ENCODE results near the gene MAP1LC3B.

The MAP1LC3B gene

DNA sequence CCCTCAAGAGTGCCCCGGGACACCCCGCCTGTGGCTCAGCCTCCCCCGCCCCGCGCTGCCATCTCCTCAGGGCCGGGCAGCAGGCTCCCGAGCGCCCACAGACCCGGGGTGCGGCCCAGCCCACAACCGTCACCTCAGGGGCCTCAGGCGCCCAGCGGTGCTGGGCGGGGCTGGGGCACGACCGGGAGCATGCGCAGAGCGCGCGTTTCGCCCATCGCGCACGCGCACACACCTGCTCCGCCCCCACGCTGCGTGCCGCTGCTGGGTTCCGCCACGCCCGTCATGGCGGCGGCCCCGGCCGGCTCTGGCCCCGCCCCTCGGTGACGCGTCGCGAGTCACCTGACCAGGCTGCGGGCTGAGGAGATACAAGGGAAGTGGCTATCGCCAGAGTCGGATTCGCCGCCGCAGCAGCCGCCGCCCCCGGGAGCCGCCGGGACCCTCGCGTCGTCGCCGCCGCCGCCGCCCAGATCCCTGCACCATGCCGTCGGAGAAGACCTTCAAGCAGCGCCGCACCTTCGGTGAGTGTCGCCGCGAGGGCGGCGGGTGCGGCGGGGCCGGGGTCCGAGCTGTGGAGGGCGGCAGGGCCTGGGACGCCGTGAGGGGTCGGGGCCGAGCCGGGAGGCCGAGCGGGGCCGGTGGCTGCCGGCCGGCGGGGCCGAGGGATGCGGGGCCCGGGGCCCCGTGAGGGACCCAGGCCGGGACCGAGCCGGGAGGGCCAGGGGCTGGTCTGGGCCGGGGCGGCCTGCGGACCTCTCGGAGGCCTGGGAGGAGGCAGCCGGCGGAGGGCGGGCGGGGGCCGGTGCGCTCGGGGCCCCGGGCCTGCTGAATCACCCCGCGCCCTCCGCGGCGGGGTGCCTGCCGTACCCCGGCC is at the start of gene MAP1LC3B:
TSS of gene MAP1LC3B (plus strand) at position 387 of the 871 bp plus-strand sequence. CDS start at position 479, 92 bp downstream.
- TF ChIP-seq, protein P1, sequence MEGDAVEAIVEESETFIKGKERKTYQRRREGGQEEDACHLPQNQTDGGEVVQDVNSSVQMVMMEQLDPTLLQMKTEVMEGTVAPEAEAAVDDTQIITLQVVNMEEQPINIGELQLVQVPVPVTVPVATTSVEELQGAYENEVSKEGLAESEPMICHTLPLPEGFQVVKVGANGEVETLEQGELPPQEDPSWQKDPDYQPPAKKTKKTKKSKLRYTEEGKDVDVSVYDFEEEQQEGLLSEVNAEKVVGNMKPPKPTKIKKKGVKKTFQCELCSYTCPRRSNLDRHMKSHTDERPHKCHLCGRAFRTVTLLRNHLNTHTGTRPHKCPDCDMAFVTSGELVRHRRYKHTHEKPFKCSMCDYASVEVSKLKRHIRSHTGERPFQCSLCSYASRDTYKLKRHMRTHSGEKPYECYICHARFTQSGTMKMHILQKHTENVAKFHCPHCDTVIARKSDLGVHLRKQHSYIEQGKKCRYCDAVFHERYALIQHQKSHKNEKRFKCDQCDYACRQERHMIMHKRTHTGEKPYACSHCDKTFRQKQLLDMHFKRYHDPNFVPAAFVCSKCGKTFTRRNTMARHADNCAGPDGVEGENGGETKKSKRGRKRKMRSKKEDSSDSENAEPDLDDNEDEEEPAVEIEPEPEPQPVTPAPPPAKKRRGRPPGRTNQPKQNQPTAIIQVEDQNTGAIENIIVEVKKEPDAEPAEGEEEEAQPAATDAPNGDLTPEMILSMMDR (IDR thresholded peaks at IDR 0.05; ENCODE audit: low read depth, low read length, missing control alignments) = no peak
- DNase-seq (ENCODE audit: extremely low read depth, low read depth) = peak; percentile 84
- H3K4me3 ChIP-seq (replicated peaks; ENCODE audit: low read depth, low read length) = peak within 1 kb of the TSS; percentile 76

- TF ChIP-seq, protein P1 (IDR thresholded peaks at IDR 0.05; ENCODE audit: low read depth, low read length, missing control alignments) = no peak
- H3K4me3 ChIP-seq (replicated peaks; ENCODE audit: low read depth, low read length) = no peak overlapping the region
- no peak for DNase-seq (ENCODE audit: extremely low read depth, low read depth)
These were observed 49.6 kb upstream of the MAP1LC3B start for GRCh38 chr16:87342504-87342903.

DNA sequence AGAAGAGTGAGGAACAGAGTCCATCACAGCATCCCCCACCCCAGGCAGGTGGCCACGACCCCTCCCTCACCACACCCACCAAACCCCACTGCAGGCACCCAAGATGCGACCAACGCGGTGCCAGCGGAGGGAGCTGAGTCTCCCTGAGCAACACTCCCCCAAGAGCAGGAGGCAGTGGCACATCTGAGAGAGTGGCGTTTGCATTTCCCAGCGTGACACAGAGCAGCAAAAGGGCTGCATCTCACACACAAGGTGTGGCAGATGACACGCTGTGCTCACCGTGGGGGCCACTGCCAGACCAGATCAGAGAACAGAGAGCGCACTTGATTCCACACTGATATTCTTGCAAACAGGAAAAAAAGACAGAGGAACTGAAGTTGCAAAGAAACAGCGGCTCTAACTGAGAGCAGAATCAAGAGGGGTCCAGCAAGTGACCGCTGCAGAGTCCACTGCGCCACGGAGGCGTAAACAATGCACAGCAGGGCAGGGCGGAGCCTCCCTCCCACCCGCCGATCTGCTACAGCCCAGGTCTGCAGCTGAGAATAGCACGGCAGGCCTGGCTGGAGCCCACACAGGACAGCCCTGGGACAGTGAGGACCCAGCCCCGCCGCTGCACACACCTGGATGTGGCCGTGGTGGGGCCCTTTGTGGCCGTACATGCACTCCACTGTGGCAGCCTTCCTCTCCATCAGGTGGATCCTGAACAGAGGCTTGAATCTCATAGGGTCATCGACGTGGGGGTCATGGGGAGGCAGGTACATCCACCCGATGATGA is 49.0 kb upstream of the MAP1LC3B start:
- TF ChIP-seq, protein P1 (IDR thresholded peaks at IDR 0.05; ENCODE audit: low read depth, low read length, missing control alignments) = no peak
- DNase-seq (ENCODE audit: extremely low read depth, low read depth) = no peak
- no peak overlapping the region for H3K4me3 ChIP-seq (replicated peaks; ENCODE audit: low read depth, low read length)

GRCh38 chr16:87343753-87344050 is 48.4 kb upstream of the MAP1LC3B start:
- DNase-seq (ENCODE audit: extremely low read depth, low read depth) = no peak
- no peak overlapping the region for H3K4me3 ChIP-seq (replicated peaks; ENCODE audit: low read depth, low read length)
- TF ChIP-seq, protein P1 (IDR thresholded peaks at IDR 0.05; ENCODE audit: low read depth, low read length, missing control alignments) = no peak

GRCh38 chr16:87344165-87344930 is 47.8 kb upstream of the MAP1LC3B start:
- no peak overlapping the region for H3K4me3 ChIP-seq (replicated peaks; ENCODE audit: low read depth, low read length)
- TF ChIP-seq, protein P1 (IDR thresholded peaks at IDR 0.05; ENCODE audit: low read depth, low read length, missing control alignments) = no peak
- DNase-seq (ENCODE audit: extremely low read depth, low read depth) = no peak

DNA sequence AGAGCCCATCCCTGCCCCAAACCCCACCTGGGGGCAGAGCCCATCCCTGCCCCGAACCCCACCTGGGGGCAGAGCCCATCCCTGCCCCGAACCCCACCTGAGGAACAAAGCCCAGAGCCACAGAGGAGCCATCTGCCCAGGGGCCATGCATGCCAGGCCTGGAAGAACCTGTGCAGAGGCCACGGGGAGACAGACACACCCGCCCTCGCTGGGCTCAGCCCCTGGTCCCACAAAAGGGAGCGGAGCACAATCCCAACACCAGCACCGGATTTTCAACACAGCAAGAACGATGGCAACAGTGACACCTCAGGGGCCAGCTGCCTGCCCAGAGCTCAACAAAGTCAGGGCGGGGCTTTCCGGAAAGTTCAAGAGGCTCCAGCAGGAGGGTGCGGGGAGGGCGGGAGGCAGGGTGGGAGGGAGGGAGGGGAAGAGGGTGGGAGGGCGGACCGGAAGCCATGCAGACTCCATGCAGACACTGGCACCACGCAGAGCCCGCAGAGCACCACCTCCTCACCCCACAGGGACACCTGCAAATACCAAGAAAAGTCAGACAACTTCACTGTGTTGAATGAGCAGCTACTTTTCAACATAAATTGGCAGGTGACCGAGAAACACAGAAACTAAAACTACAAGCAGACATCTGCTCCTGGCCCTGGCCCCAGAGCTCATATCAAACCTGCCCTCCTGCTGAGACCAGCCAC is 47.1 kb upstream of the MAP1LC3B start:
- no peak overlapping the region for H3K4me3 ChIP-seq (replicated peaks; ENCODE audit: low read depth, low read length)
- DNase-seq (ENCODE audit: extremely low read depth, low read depth) = no peak
- TF ChIP-seq, protein P1 (IDR thresholded peaks at IDR 0.05; ENCODE audit: low read depth, low read length, missing control alignments) = no peak
